ENCODE results near the gene CAST.
"Not testable (repeated sequence)": the region's sequence is repeated elsewhere in the genome, so short reads cannot be mapped to it uniquely, and the experiment has no call there.

The CAST gene

GRCh38 chr5:96794757-96795156 is 132.6 kb downstream of the CAST start:
- ChIA-PET CTCF (interaction anchor here (1.1 kb wide), 2 partner anchors 32 to 42 kb away, joined by 3 read pairs; no protein-coding TSS in a partner anchor), POLR2A (no interaction called here)
- TF ChIP-seq BCL11B (tag by site-specific recombination; IDR thresholded peaks at IDR 0.05; ENCODE audit: low read depth) (no peak), ZNF510 (tag by site-specific recombination; IDR thresholded peaks at IDR 0.05; ENCODE audit: insufficient replicate concordance) (peak; percentile 20)
- Histone ChIP-seq H3K27ac (ENCODE audit: extremely low read depth, low read depth, low read length) (no peak overlapping the region), H3K4me3 (ENCODE audit: low read depth, low read length) (no peak overlapping the region), H3K9me3 (ENCODE audit: control insufficient read depth, insufficient read depth, low read depth, low read length) (no peaks in the 10 kb centered on the region), H3K36me3 (ENCODE audit: control insufficient read depth in 2 of 2, insufficient read depth in 1 of 2, low read length in 2 of 2) (peaks cover 6 to 22% of the 10 kb centered on the region in 2 experiments), H3K4me1 (ENCODE audit: control insufficient read depth, insufficient read depth, low read length) (peaks cover 3% of the 10 kb centered on the region; the same call in 1 of the 2 replicates)

GRCh38 chr5:96795626-96796025 is 133.4 kb downstream of the CAST start:
- CTCF ChIA-PET = interaction anchor here (1.1 kb wide), 1 partner anchor 32 kb away, joined by 3 read pairs; no protein-coding TSS in a partner anchor
- Histone ChIP-seq H3K4me1 (ENCODE audit: control insufficient read depth, insufficient read depth, low read length) (no peaks in the 10 kb centered on the region), H3K9me3 (ENCODE audit: control insufficient read depth, insufficient read depth, low read depth, low read length) (no peaks in the 10 kb centered on the region), H3K27ac (ENCODE audit: extremely low read depth, low read depth, low read length) (no peak overlapping the region), H3K4me3 (ENCODE audit: low read depth, low read length) (no peak overlapping the region), H3K36me3 (ENCODE audit: control insufficient read depth in 2 of 2, insufficient read depth in 1 of 2, low read length in 2 of 2) (peaks cover 6 to 26% of the 10 kb centered on the region in 2 experiments)
- POLR2A ChIA-PET = no interaction called here
- no peak for TF ChIP-seq HIC1 (tag by site-specific recombination; IDR thresholded peaks at IDR 0.05)
- no peak for TF ChIP-seq ZNF623 (tag by site-specific recombination; IDR thresholded peaks at IDR 0.05)
- no peak for TF ChIP-seq SETDB1 (IDR thresholded peaks at IDR 0.05; ENCODE audit: insufficient read length, low read length)
- TF ChIP-seq ZNF555 (tag by site-specific recombination; conservative IDR thresholded peaks at IDR 0.05) = no peak
- TF ChIP-seq ZNF394 (tag by site-specific recombination; IDR thresholded peaks at IDR 0.05; ENCODE audit: borderline replicate concordance) = no peak
- TF ChIP-seq ZNF211 (tag by site-specific recombination; IDR thresholded peaks at IDR 0.05; ENCODE audit: low read depth) = no peak
- TF ChIP-seq ZNF292 (tag by site-specific recombination; IDR thresholded peaks at IDR 0.05; ENCODE audit: borderline replicate concordance, low read depth) = no peak
- TF ChIP-seq ZBTB17 (tag by site-specific recombination; IDR thresholded peaks at IDR 0.05) = no peak
- no peak for TF ChIP-seq ZNF585B (tag by site-specific recombination; IDR thresholded peaks at IDR 0.05)
- TF ChIP-seq ZFP41 (tag by site-specific recombination; IDR thresholded peaks at IDR 0.05; ENCODE audit: borderline replicate concordance) = no peak
- TF ChIP-seq ZNF112 (tag by site-specific recombination; IDR thresholded peaks at IDR 0.05) = no peak
- TF ChIP-seq ZNF404 (tag by site-specific recombination; IDR thresholded peaks at IDR 0.05) = no peak

- ChIA-PET POLR2A (interaction anchor here (0.6 kb wide), 1 partner anchor 12 kb away, joined by 6 read pairs; no protein-coding TSS in a partner anchor), CTCF (no interaction called here)
- no peaks in the 10 kb centered on the region for H3K4me1 ChIP-seq (ENCODE audit: control insufficient read depth, insufficient read depth, low read length)
- H3K4me3 ChIP-seq (ENCODE audit: low read depth, low read length) = no peak overlapping the region
- no peak for TF ChIP-seq ZNF354C (tag by site-specific recombination; IDR thresholded peaks at IDR 0.05; ENCODE audit: borderline replicate concordance, low read depth)
- TF ChIP-seq ZNF394 (tag by site-specific recombination; IDR thresholded peaks at IDR 0.05; ENCODE audit: borderline replicate concordance) = no peak
- peaks cover 6 to 26% of the 10 kb centered on the region in 2 experiments for H3K36me3 ChIP-seq (ENCODE audit: control insufficient read depth in 2 of 2, insufficient read depth in 1 of 2, low read length in 2 of 2)
- H3K27ac ChIP-seq (ENCODE audit: extremely low read depth, low read depth, low read length) = no peak overlapping the region
- no peaks in the 10 kb centered on the region for H3K9me3 ChIP-seq (ENCODE audit: control insufficient read depth, insufficient read depth, low read depth, low read length)
These were observed 134.3 kb downstream of the CAST start for GRCh38 chr5:96796434-96796833.

- H3K4me1 ChIP-seq (ENCODE audit: control insufficient read depth, insufficient read depth, low read length); CTCF ChIA-PET; H3K9me3 ChIP-seq (ENCODE audit: control insufficient read depth, insufficient read depth, low read depth, low read length); H3K36me3 ChIP-seq (ENCODE audit: control insufficient read depth in 2 of 2, insufficient read depth in 1 of 2, low read length in 2 of 2); H3K4me3 ChIP-seq (ENCODE audit: low read depth, low read length); H3K27ac ChIP-seq (ENCODE audit: extremely low read depth, low read depth, low read length): not testable (repeated sequence)
- POLR2A ChIA-PET = interaction anchor here (0.7 kb wide), 1 partner anchor 41 kb away, joined by 8 read pairs; no protein-coding TSS in a partner anchor
These were observed 139.5 kb downstream of the CAST start for GRCh38 chr5:96801718-96802117.

Measured in HEK293 (cell line).